Fibroblast of lung (primary cell): ENCODE data around the gene TNS3. TPM values are rescaled to one million over a fixed set of nuclear protein-coding genes. Genes with fewer than 3 reads are reported as not detected.

Experiments used
- DNase-seq, 2 donors: peaks; one replicate each; pipeline versions ENCODE4 v3.0.0 to v3.0.0-alpha.2; 2010; ENCODE audit warnings: low read depth in 2 of 2
- H2AFZ ChIP-seq: 2 replicates; pipeline ENCODE4 v1.5.1; 2012; ENCODE audit warnings: low read length, control low read depth, inconsistent platforms
- H3K27ac ChIP-seq: 2 replicates; pipeline ENCODE4 v1.5.1; 2011; ENCODE audit warnings: low read length, control low read depth; ENCODE audit not compliant: insufficient read depth
- H3K27me3 ChIP-seq: 2 replicates; pipeline ENCODE4 v1.5.1; 2011; ENCODE audit warnings: mild to moderate bottlenecking, low read length; ENCODE audit not compliant: control insufficient read depth, insufficient read depth
- H3K36me3 ChIP-seq: 2 replicates; pipeline ENCODE4 v1.5.1; 2011; ENCODE audit warnings: low read length; ENCODE audit not compliant: control insufficient read depth, insufficient read depth
- H3K4me1 ChIP-seq: 2 replicates; pipeline ENCODE4 v1.5.1; 2011; ENCODE audit warnings: low read length; ENCODE audit not compliant: control insufficient read depth, insufficient read depth; ENCODE audit errors: extremely low read depth
- H3K4me2 ChIP-seq: 2 replicates; pipeline ENCODE4 v1.5.1; 2011; ENCODE audit warnings: low read length, control low read depth; ENCODE audit not compliant: insufficient read depth; ENCODE audit errors: extremely low read depth
- H3K4me3 ChIP-seq, 4 experiments: fragments of 200-600 bp in 1 of 4; sonication (generic) in 1 of 4; replicated peaks in 1 of 4; 2 replicates each; pipeline ENCODE4 v1.5.1; 2011 to 2016; ENCODE audit warnings: low read length in 4 of 4, low read depth in 3 of 4, mild to moderate bottlenecking in 3 of 4, control low read depth in 2 of 4, inconsistent platforms in 1 of 4, mixed read lengths in 1 of 4; ENCODE audit not compliant: insufficient read depth in 1 of 4; ENCODE audit errors: control extremely low read depth in 1 of 4
- H3K79me2 ChIP-seq: 2 replicates; pipeline ENCODE4 v1.5.1; 2012; ENCODE audit warnings: mild to moderate bottlenecking, low read length, inconsistent platforms; ENCODE audit not compliant: control insufficient read depth, insufficient read depth
- H3K9ac ChIP-seq: 2 replicates; pipeline ENCODE4 v1.5.1; 2011; ENCODE audit warnings: mild to moderate bottlenecking, low read length, control low read depth; ENCODE audit not compliant: insufficient read depth
- H3K9me3 ChIP-seq: 2 replicates; pipeline ENCODE4 v1.5.1; 2012; ENCODE audit warnings: low read depth, low read length; ENCODE audit not compliant: control insufficient read depth, insufficient read depth
- H4K20me1 ChIP-seq: 2 replicates; pipeline ENCODE4 v1.5.1; 2011; ENCODE audit warnings: low read length; ENCODE audit not compliant: control insufficient read depth, insufficient read depth; ENCODE audit errors: extremely low read depth
- EZH2 ChIP-seq: IDR thresholded peaks from 2 replicates; pipeline ENCODE4 v1.5.1; 2012; ENCODE audit warnings: low read length, control low read depth, mild to moderate bottlenecking; ENCODE audit errors: missing control alignments
- polyA plus RNA-seq, 2 donors: library from polyadenylated mRNA; depleted of rRNA in 1 of 2; stranded (reverse) in 1 of 2; unstranded in 1 of 2; fragments of >200 nt; gene quantifications; 2 replicates each; pipeline ENCODE4 v1.2.1, GENCODE V29; 2011 to 2012; ENCODE audit warnings: missing spikeins in 1 of 2
- total RNA-seq: library from RNA; depleted of rRNA; stranded (reverse); fragments of >200 nt; gene quantifications from 2 replicates; pipeline ENCODE4 v1.2.1, GENCODE V29; 2014
- TF ChIP-seq, protein P1 (sequence below), 2 donors: IDR thresholded peaks in 1 of 2; conservative IDR thresholded peaks in 1 of 2; 1 replicate in 1 of 2; 2 replicates in 1 of 2; pipeline ENCODE4 v1.5.1; 2011 to 2012; ENCODE audit warnings: low read length in 2 of 2, control low read depth in 1 of 2, inconsistent platforms in 1 of 2, low read depth in 1 of 2, mild to moderate bottlenecking in 1 of 2

Gene TNS3
- total and polyA plus RNA-seq, 2 donors (not counting 1 experiment from before 2014, with no cell fraction given), result 74.4 to 88.8 TPM

DNA sequence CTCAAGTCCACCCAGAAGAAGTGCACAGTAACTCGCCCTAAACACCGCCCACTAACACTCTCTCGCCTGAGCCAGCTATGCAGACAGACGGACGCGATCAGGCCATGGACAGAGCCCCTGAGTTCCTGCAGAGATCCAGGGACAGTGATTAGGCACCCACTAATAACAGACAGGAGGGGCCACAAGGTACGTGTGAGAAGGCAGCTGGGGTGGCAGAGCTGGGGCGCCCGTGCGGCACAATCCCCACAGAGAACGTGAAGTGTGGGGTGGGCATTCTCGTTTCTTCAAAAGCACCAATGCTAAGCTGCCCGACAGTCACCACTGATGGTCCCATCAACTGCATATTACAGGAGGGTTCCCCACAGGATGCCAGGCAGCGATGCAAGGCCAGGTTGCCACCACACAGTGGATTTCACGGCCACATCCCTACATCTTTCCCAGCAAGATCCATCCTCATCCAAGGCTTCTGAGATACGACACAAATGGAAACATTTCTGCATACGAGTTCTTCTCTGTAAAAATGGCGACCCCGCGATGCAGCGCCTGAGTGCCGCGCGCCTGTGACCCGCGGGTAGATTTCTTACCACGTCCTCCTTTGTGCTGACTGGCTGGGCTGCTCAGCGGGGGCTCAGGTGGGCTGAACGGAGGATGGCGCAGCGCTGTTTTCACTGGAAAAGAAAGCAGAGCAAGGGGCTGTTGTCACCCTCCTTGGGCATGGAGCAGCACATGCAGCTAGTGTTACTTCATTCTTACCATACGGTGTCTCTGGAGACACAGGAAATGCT lies 237.5 kb downstream of the TNS3 start:
- Histone ChIP-seq H3K79me2 (no peaks in the 10 kb centered on the region), H3K27me3 (no peaks in the 10 kb centered on the region), H3K9ac (no peak overlapping the region), H3K4me2 (no peak overlapping the region), H4K20me1 (no peaks in the 10 kb centered on the region), H3K27ac (no peak overlapping the region), H3K4me3 (no peak overlapping the region), H3K4me1 (no peaks in the 10 kb centered on the region), H3K36me3 (peaks cover 10% of the 10 kb centered on the region), H2AFZ (no peak overlapping the region), H3K9me3 (no peaks in the 10 kb centered on the region)
- TF ChIP-seq, protein P1, sequence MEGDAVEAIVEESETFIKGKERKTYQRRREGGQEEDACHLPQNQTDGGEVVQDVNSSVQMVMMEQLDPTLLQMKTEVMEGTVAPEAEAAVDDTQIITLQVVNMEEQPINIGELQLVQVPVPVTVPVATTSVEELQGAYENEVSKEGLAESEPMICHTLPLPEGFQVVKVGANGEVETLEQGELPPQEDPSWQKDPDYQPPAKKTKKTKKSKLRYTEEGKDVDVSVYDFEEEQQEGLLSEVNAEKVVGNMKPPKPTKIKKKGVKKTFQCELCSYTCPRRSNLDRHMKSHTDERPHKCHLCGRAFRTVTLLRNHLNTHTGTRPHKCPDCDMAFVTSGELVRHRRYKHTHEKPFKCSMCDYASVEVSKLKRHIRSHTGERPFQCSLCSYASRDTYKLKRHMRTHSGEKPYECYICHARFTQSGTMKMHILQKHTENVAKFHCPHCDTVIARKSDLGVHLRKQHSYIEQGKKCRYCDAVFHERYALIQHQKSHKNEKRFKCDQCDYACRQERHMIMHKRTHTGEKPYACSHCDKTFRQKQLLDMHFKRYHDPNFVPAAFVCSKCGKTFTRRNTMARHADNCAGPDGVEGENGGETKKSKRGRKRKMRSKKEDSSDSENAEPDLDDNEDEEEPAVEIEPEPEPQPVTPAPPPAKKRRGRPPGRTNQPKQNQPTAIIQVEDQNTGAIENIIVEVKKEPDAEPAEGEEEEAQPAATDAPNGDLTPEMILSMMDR (conservative IDR thresholded peaks at IDR 0.05 in 1 of 2, IDR thresholded peaks at IDR 0.05 in 1 of 2; ENCODE audit: low read depth in 1 of 2, low read length in 2 of 2), result no peak
- TF ChIP-seq EZH2, result no peak
- no peak for DNase-seq

GRCh38 chr7:47343061-47343455 lies 238.9 kb downstream of the TNS3 start:
- Histone ChIP-seq H2AFZ (no peak overlapping the region), H4K20me1 (no peaks in the 10 kb centered on the region), H3K27ac (no peak overlapping the region), H3K36me3 (peaks cover 10% of the 10 kb centered on the region), H3K79me2 (no peaks in the 10 kb centered on the region), H3K9ac (no peak overlapping the region), H3K4me2 (no peak overlapping the region), H3K27me3 (no peaks in the 10 kb centered on the region), H3K4me3 (no peak overlapping the region), H3K9me3 (no peaks in the 10 kb centered on the region), H3K4me1 (no peaks in the 10 kb centered on the region)
- no peak for TF ChIP-seq EZH2
- TF ChIP-seq, protein P1 (conservative IDR thresholded peaks at IDR 0.05 in 1 of 2, IDR thresholded peaks at IDR 0.05 in 1 of 2; ENCODE audit: low read depth in 1 of 2, low read length in 2 of 2), result no peak
- no peak for DNase-seq

- no peak overlapping the region for H3K4me2 ChIP-seq
- H3K27me3 ChIP-seq, result no peaks in the 10 kb centered on the region
- TF ChIP-seq, protein P1 (conservative IDR thresholded peaks at IDR 0.05 in 1 of 2, IDR thresholded peaks at IDR 0.05 in 1 of 2; ENCODE audit: low read depth in 1 of 2, low read length in 2 of 2), result no peak
- TF ChIP-seq EZH2, result no peak
- no peaks in the 10 kb centered on the region for H3K9me3 ChIP-seq
- peaks cover 10% of the 10 kb centered on the region for H3K36me3 ChIP-seq
- no peak overlapping the region for H3K27ac ChIP-seq
- no peak for DNase-seq
- H3K9ac ChIP-seq, result no peak overlapping the region
- H2AFZ ChIP-seq, result no peak overlapping the region
- no peaks in the 10 kb centered on the region for H3K4me1 ChIP-seq
- no peak overlapping the region for H3K4me3 ChIP-seq
- H4K20me1 ChIP-seq, result no peaks in the 10 kb centered on the region
- no peaks in the 10 kb centered on the region for H3K79me2 ChIP-seq
These were observed 239.4 kb downstream of the TNS3 start for GRCh38 chr7:47342296-47343060.
